Activated effector memory CD4-positive, alpha-beta T cell treated with Interleukin-2 at 50 U/mL for 16 hours (primary cell): ENCODE data around the gene RNF182.
"Not testable (repeated sequence)": the region's sequence is repeated elsewhere in the genome, so short reads cannot be mapped to it uniquely, and the experiment has no call there.

Source experiments
- DNase-seq: peaks from one replicate; pipeline ENCODE4 v3.0.0-alpha.2; 2020

Gene RNF182

DNA sequence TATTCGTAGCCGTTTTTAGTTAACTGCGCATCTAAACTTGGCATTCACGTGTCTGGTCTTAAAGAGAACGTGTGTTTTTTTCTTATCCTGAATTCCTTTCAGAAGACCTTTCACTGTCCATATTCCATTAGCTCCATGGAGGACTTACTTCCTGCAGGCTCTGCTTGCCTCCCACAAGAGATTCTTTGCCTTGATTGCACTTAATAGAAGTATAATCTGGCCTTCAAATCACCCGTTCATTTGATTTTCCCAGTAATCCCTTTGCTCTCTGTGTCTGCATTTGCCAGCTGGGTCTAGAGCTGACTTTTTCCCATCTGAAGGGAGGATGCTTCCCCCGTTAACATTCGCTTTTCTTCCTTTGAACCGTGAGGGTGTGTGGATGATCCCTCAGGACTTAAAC is 79.5 kb downstream of the RNF182 start:
- no peak for DNase-seq

DNA sequence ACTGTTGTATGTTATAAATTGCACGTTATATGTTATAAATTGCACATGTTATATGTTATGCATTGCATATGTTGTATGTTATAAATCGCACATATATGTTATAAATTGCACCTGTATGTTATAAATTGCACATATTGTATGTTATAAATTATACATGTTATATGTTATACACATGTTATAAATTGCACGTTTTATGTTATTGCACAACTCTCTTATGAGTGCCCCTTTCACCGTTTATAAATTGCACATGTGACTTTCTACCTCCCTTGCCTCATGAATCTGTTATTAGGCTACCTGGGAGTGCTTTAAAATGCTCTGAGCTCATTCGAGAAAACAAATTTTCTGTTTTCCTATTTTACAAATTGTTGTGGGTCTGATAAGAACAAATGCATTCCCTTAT is 84.1 kb downstream of the RNF182 start:
- DNase-seq = no peak

DNA sequence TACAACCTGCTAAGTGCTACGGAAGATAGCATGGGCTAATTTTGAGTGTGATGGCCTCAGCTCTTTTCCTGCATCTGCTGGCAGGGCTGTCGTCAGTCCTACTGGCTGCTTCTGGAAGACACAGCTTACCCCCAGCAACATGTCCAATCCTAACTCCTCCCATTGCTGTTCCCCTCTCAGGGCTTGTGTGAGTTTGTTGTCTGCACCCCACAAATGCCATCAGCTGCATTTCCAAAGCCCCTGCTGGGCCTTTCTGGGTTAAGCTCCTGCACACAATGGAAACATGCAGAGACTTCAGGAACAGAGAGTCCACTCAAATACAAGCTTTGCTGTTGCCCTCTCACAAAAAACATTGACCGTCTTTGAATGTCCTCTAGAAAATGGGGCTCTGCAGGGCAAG is 84.7 kb downstream of the RNF182 start:
- no peak for DNase-seq

DNA sequence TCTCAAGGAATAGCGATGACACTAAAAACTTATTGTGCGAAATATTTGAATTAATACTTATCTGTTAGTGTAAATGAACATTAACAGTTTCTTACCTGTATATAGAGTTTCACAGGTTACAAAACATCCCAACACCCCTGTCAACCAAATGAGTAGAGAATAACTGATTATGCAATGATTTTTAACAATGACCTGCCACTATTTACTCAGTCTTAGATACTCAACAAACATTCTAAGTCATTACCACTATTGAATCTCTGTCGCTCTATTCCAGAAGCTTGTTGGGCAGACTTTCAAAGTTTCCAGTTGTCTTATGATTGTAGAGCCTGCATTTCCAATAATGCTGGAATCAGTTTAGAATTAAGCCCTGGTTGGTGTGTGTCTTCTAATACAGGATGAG is 85.5 kb downstream of the RNF182 start:
- DNase-seq = no peak

DNA sequence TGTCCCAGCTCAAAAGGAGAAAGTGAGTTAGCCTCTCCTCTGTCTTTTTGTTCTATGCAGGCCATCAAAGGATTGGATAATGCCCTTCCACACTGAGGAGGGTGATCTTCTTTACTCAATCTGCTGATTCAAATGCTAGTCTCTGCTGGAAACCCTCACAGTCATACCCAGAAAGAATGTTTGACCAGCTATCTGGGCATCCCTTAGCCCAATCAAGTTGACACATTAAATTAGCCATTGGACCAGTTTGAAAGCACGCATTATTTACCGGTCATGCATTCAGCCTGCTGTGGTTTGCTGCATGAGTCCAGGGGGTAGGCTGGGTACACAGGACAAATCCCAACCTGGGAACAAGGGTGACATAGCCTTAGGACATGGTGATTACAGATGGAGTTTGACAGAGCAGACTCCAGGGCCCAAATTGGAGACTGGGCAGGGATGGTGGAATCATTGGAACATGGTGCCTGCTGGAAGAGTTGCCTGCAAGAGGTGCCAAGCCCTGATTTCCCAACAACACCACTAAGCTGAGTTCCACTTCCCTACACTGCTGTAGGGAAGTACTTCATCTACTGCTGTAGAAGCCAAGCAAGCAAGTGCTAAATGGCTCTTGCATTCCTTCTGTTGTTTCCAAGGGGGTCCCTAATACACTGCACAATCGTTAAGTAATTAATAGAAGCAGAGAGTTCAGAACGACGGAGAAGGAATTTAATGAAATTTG is 87.7 kb downstream of the RNF182 start:
- no peak for DNase-seq

DNA sequence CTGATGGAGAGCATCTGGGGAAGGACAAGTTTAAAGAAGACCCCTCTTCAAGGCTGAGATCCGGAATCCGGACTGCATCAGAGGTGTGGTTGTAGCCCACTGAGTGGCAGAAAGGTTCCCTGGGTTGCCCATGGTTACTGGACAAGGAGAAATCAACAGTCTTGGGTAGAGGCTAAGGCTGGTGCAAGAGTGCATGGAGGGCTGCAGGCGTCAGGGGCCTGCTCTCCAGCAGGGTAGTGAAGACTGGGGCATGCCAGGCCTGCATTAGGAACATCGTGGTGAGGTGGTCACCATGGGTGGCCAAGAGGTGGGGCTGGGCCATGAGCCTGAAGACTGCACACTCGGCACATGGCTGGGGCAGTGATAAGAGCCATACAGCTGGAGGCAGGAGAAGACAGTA is 91.2 kb downstream of the RNF182 start:
- DNase-seq = no peak

DNA sequence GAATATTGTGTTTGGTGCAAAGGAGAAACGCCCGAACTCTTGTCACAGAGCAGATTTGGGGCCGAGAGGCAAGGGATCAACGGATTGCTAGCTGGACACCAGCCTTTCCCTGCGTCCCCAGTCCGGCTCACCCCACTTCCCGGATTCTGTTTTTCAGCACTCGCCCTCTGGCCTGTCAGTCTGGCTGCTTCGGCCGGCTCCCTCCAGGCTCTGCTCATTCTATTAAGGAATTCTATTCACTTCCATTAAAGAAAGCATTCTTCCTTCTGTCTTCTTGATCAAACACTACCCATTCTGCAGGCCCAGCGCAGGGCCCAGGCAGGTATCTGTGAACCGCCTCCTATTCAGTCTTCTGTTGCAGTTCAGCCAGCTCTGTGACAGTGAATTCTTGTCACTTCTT is 91.7 kb downstream of the RNF182 start:
- DNase-seq = no peak

DNA sequence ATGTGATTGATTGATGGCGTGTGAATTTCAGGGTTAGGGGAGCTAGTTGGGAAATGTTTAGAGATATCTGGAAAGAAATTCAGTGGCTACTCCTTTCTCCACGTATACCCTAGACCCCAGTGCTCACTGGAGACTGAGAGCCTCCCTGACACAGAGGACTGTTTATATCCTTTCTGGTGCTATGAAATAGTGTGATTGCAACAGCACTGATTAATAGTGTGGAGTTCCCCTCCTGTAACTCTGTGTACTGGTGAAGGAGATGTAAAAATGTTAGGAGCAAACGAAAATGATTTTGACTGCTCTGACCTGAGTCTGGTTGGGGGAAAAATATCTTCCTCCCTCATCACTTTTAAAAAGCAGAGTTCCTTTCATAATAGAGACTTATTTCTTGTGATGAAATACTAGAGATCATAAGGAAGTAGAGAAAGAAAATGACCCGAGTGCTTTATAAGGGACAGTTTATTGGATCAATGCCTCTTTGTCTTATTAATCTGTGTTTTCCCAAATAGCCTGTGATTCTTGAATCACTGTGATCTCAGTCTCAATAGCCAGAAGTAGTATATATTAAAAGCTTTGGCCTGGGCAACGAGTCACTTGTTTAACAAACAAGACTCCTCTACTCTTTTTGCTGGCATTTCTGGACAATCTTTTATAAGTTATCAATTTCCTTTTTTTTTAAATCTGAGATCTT is 92.3 kb downstream of the RNF182 start:
- DNase-seq = no peak

DNA sequence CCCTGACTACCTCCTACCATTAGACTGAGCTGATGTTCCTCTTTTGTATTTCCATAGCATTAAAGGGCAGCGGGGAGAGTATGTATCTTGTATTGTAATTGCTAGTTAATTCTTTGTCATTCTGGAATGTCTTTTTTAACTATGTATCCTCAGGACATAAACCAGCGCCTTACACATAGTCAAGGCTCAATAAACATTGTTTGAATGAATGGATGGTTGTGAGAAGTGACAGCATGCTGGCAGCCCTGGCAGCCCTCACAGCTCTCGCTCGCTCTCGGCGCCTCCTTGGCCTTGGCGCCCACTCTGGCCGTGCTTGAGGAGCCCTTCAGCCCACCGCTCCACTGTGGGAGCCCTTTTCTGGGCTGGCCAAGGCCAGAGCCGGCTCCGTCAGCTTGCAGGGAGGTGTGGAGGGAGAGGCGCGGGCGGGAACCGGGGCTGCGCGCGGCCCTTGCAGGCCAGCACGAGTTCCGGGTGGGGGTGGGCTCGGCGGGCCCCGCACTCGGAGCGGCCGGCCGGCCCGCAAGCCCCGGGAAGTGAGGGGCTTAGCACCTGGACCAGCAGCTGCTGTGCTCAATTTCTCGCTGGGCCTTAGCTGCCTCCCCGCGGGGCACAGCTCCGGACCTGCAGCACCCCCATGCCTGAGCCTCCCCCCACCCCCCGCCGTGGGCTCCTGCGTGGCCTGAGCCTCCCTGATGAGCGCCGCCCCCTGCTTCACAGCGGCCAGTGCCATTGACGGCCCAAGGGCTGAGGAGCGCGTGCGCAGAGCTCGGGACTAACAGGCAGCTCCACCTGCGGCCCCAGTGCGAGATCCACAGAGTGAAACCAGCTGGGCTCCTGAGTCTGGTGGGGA is 93.1 kb downstream of the RNF182 start:
- DNase-seq = no peak

DNA sequence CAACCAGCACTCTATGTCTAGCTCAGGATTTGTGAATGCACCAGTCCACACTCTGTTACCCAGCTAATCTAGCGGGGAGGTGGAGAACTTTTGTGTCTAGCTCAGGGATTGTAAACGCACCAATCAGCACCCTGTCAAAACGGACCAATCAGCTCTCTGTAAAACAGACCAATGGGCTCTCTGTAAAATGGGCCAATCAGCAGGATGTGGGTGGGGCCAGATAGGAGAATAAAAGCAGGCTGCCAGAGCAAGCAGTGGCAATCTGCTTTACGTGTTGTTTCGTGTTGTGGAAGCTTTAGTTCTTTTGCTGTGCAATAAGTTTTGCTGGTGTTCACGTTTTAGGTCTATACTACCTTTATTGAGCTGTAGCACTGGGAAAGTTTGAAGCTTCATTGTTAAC is 93.8 kb downstream of the RNF182 start:
- DNase-seq = not testable (repeated sequence)

DNA sequence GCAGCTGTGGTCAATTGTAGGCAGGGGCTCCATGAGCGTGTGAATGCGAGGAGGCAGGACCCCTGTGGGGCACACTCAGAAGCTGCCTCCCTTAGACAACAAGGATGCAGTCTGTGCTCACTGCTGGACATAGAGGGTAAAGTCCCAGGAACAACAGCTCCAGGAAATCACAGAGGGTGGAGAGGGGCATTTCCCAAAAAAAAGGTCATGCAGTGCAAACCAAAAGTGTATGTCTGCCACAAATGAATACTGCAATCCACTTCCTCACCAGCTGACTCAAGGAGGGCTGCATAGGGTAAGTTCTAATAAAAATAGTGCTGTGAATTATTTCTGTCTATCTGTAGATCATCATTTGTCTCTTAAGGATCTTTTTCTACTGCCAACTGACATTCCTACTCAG is 95.8 kb downstream of the RNF182 start:
- no peak for DNase-seq

DNA sequence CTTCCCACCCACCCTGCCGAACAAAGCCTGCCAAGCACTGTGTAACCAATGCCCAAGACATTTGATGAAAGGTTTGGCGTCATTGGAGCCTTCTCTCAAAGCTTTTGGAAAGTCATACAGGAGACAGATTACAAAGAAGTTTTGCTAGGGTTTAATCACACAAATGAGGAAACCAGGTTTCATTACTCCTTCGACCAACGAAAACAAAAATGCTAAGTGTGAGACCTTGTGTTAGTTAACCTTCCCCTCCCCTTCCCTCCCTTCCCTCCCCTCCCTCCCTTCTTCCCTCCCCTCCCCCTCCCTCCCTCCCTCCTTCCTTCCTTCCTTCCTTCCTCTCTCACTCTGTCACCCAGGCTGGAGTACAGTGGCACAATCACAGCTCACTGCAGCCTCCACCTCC is 96.7 kb downstream of the RNF182 start:
- DNase-seq = no peak

DNA sequence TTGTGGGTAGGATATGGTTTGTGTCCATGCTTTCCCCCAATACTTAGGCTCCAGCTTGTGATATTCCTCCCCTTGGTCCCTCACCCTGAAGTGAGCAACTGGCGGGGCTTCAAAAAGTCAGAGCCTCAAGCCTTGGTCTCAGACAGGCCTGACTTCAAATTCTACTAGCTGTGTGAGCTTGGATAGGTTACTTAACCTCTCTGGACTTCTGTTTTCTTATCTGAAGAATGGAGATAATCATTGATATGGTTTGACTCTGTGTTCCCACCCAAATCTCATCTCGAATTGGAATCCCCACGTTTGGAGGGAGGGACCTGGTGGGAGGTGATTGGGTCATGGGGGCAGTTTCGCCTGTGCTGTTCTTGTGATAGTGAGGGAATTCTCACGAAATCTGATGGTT is 97.9 kb downstream of the RNF182 start:
- DNase-seq = no peak

DNA sequence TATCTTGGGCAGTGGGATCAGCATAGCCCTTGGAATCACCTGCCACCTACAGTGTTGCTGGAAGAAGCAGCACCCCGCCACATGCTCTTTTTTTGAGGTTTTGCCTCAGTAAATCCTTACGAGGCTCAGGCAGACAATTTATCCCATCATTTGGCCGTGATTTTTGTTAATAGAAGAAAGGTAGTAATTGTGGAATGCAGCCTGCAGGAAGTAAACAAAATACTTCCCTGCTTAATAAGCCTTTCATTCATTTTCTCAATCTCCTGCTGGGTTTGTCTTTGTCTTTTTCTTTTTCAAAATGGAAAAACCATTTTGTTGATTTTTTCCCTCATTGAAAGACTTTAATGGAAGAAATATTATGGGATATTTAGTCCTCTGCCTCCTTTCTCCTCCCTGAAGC is 99.1 kb downstream of the RNF182 start:
- no peak for DNase-seq

DNA sequence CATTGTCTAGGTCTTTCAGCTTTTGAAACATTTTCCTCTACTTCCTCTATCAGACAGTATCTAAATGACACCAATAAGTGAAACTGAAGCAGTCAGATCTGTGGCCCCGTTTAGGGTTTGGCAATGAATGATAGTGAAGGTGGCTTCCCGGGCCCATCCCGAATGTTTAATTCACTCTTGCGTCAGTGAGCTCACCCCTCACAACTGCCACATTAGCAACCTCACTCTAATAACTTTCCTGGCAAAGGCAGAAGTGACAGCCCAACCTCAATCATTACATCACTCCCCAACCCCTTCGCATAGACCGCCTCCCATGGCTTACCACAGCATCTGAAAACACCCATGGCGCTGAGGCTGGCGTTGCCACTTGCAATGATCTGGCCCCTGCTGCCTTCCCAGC is 100.4 kb downstream of the RNF182 start:
- no peak for DNase-seq

DNA sequence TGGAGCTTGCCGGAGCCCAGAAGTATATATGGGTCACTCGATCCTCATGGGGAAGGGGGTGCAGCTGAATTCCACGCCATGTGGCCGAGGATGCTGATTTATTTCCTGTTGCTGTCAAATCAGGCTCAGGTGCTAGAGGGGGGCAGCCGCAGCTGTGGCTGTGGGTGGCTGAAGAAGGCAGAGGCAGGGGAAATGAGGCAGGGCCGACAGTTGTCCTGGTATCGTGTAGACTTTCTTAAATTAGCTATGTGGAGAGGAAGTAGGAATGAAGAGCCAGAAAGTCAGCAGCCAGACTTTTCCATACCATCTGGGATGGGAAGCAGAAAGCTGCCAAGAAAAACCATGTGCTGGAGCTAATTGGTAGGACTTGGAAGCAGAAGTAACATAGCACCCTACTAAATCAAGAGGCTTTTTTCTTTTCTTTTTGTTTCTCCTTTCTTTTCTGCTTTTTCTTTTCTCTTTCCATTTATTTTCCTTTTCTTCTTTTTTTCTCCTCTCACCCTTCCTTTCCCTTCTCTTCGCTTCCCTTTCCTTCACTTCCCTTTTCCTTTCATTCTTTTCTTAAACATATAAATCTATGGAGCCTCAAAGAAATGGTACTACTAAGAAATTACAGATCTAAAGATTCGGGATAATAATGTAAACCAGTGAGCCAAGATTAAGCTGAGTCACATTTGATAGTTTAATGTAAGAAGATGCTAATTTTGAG is 102.2 kb downstream of the RNF182 start:
- no peak for DNase-seq

DNA sequence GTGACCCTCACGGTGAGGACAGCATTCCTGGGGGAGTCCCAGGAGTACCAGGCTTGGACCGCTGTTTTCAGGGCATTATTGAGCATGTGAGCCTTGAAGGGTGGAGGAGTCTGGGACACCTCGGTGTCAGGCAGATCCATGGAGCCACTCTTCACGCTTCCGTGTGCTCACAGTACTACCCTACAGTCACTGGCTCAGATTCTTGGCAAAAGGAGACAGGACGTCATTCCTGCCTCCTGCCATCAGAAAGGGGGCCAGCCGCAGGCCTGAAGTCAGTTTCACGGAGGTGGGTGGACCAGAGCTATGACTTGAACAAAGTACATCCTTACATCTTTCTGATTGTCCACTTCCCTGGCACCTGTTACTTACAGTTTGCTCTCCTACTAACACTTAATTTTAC is 103.9 kb downstream of the RNF182 start:
- no peak for DNase-seq

DNA sequence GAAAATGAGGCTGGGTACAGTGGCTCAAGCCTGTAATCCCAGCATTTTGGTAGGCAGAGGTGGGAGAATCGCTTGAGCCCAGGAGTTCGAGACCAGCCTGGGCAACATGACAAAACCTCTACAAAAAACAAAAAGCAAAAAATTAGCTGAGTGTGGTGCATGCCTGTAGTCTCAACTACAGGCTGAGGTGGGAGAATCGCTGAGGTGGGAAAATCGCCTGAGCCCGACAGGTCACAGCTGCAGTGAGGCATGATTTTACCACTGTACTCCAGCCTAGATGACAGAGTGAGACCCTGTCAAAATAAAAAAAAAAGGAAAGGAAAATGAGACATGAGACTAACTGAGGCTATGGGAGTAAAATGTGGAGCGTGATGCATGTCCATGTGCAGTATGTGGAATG is 104.9 kb downstream of the RNF182 start:
- no peak for DNase-seq
